Heart left ventricle (tissue), 16 donors: ENCODE data around the gene ELMO2. TPM values are rescaled to one million over a fixed set of nuclear protein-coding genes. Genes with fewer than 3 reads are reported as not detected.

Experiments used
- ATAC-seq, 4 donors: fragments of 200-7000 bp; cut with Tn5 transposase; one replicate each; pipeline ENCODE4 v1.9.1; 2020 to 2022; ENCODE audit warnings: moderate library complexity in 4 of 4, mild to moderate bottlenecking in 3 of 4, moderate number of reproducible peaks in 1 of 4
- DNase-seq, 5 donors: peaks; one replicate each; pipeline ENCODE4 v3.0.0-alpha.2; 2020
- H3K27ac ChIP-seq, 12 donors: fragments of 200-600 bp; sonication (generic) in 4 of 12; one replicate each; pipeline versions ENCODE4 v1.5.0 to v1.8.0; 2016 to 2022; ENCODE audit warnings: mild to moderate bottlenecking in 2 of 12
- H3K27me3 ChIP-seq, 9 donors: fragments of 200-600 bp; sonication (generic) in 2 of 9; one replicate each; pipeline versions ENCODE4 v1.5.1 to v1.8.0; 2016 to 2022; ENCODE audit warnings: mild to moderate bottlenecking in 3 of 9
- H3K36me3 ChIP-seq, 9 donors: fragments of 200-600 bp; sonication (generic) in 2 of 9; one replicate each; pipeline versions ENCODE4 v1.5.0 to v1.8.0; 2018 to 2022; ENCODE audit warnings: mild to moderate bottlenecking in 2 of 9
- H3K4me1 ChIP-seq, 12 donors: fragments of 200-600 bp; sonication (generic) in 4 of 12; one replicate each; pipeline versions ENCODE4 v1.5.0 to v1.8.0; 2016 to 2022; ENCODE audit warnings: mild to moderate bottlenecking in 3 of 12
- H3K4me3 ChIP-seq, 12 donors: fragments of 200-600 bp; sonication (generic) in 4 of 12; one replicate each; pipeline versions ENCODE4 v1.5.0 to v1.8.0; 2017 to 2022; ENCODE audit warnings: mild to moderate bottlenecking in 9 of 12, moderate library complexity in 4 of 12
- H3K9me3 ChIP-seq, 12 donors: fragments of 200-600 bp; sonication (generic) in 4 of 12; one replicate each; pipeline versions ENCODE4 v1.5.0 to v1.8.0; 2016 to 2022; ENCODE audit warnings: mild to moderate bottlenecking in 1 of 12
- POLR2A ChIP-seq, 2 donors: fragments of 450-650 bp; IDR thresholded peaks; one replicate each; pipeline ENCODE4 v1.6.1; 2017; ENCODE audit warnings: antibody characterized with exemption in 2 of 2, mild to moderate bottlenecking in 2 of 2, moderate library complexity in 2 of 2
- WGBS, 4 donors: extraction: QIAGEN DNeasy Blood & Tissue Kit in 2 of 4; methylation state at CpG; one replicate each; pipeline versions ENCODE4 v1.1.5 to v1.1.7; 2013 to 2018; 5-methylcytosine and 5-hydroxymethylcytosine counted together
- intact Hi-C, 10 donors: fragments of 100-400 bp; cut with DNase I; formaldehyde crosslinking; loops; one replicate each; pipeline versions ENCODE4 v1.11.1 to v1.14.2; 2022
- polyA plus RNA-seq, 2 donors: library from polyadenylated mRNA; stranded (reverse); fragments of 200-250 nt; gene quantifications; one replicate each; pipeline ENCODE4 v1.2.3, GENCODE V29; 2013
- total RNA-seq, 9 donors: library from RNA; depleted of rRNA in 2 of 9; stranded (reverse); fragments of >200 nt in 2 of 9; fragmentation: NEBNext Ultra II Directional in 3 of 9; extraction: Animal tissue kit (Norgen Biotek cat#: 25700) in 3 of 9; gene quantifications; one replicate each; pipeline versions ENCODE4 v1.1.0 to v1.2.4, GENCODE V29; 2016 to 2023
- TF ChIP-seq, protein P1 (sequence below), 12 donors: fragments of 200-600 bp; sonication (generic) in 4 of 12; IDR thresholded peaks; one replicate each; pipeline versions ENCODE4 v1.5.0 to v1.8.0; 2018 to 2022; ENCODE audit warnings: antibody characterized with exemption in 12 of 12, mild to moderate bottlenecking in 5 of 12
- donor health status: ischemic (EF 13 %, LVEDD 7.1; RV severe dilation, severe dysfunction).
- donor health status: healthy with polysubstance abuse.
- donor health status: DM: no; HTN: yes; CAD: no.
- donor health status: DM: no; HTN: no; CAD: no.
- donor health status: ischemic (EF 25% LVEDD 6.9; RV normal size, moderate dysfunction).
- donor health status: ischemic (EF 25% LVEDD 5.7; RV mildly dilated, moderate dysfunction).
- donor health status: healthy.
- donor health status: DM: yes; HTN: yes; CAD: no.
- donor health status: ischemic (EF 35%, LVEDD 5.7; RV mildly dilated, moderate dysfunction).
- donor health status: nonischemic (EF 11% LVEDD 7.7; RV severe dilation, severe dysfunction).
- donor health status: DM: yes; HTN: yes; CAD: no.
- donor health status: PGD.
- donor health status: ischemic (EF 29% LVEDD 5.4; RV normal size, mild dysfunction).
- donor health status: nonischemic (EF 23%, LVEDD 6.1; RV moderate dilation, normal function).

ELMO2 gene
- total and polyA plus RNA-seq, 11 donors, result 14.6 to 57.5 (median 33.6) TPM

DNA sequence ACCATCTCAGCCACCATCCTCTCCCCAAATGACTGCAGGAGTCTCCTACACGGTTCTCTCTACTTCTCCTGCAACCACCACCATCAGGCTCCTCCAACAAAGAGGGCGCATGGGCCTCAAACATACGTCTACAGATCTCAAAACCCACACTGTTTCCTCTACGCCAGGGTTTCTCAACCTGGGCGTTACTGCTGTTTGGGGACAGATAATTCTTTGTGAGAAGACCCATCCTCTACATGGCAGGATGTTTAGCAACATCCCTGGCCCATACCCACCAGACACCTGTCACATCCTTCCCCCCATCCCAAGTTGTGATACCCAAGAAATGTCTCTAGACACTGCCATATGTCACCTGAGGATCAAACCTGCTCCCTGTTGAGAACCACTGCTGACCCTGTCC is 45.0 kb downstream of the ELMO2 start:
- WGBS, 4 donors, result 75 to 85% (median 82%) methylated on average over 5 of the region's 5 CpGs
- Histone ChIP-seq H3K4me1 (peaks cover 8 to 82% (median 63%) of the 10 kb centered on the region in 12 donors), H3K27me3 (no peaks in the 10 kb centered on the region), H3K4me3 (no peak overlapping the region), H3K36me3 (peaks cover 0 to 25% (median 11%) of the 10 kb centered on the region in 9 donors), H3K9me3 (no peaks in the 10 kb centered on the region), H3K27ac (peak overlapping the region in 1 of 12 donors; percentile 49)
- intact Hi-C loops, result loop anchor here in 2 of 10 donors (5.0 to 10.0 kb wide), 2 partner anchors 41 to 337 kb away; partner anchors contain the start of gene SLC12A5 (in 1 of the 2)
- ATAC-seq, result no peak
- no peak for DNase-seq
- no peak for TF ChIP-seq POLR2A (IDR thresholded peaks at IDR 0.05)
- TF ChIP-seq, protein P1, sequence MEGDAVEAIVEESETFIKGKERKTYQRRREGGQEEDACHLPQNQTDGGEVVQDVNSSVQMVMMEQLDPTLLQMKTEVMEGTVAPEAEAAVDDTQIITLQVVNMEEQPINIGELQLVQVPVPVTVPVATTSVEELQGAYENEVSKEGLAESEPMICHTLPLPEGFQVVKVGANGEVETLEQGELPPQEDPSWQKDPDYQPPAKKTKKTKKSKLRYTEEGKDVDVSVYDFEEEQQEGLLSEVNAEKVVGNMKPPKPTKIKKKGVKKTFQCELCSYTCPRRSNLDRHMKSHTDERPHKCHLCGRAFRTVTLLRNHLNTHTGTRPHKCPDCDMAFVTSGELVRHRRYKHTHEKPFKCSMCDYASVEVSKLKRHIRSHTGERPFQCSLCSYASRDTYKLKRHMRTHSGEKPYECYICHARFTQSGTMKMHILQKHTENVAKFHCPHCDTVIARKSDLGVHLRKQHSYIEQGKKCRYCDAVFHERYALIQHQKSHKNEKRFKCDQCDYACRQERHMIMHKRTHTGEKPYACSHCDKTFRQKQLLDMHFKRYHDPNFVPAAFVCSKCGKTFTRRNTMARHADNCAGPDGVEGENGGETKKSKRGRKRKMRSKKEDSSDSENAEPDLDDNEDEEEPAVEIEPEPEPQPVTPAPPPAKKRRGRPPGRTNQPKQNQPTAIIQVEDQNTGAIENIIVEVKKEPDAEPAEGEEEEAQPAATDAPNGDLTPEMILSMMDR (IDR thresholded peaks at IDR 0.05), result no peak

DNA sequence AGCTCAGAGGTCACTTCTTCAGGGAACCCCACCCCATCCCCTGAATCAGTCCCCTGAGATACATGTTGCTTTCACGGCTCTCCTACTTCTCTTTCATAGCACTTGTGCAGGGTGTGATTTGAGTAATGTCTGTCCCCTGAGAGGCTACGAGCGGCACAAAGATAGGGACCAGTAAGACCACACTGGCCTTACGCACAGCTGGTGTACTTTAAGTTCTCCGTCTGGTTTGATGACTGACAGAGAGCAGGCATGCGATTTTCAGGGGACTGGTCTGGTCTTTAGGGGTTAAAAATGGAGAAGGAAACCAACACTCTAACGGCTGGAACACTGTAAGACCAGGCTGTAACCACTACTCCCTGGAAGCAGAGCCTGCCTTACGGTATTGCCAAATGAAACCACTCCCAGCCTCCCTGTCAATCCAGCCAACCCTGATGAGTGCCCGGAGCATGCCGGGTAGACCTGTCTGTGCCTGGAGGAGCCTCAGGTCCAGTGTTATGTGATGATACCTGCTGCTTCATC is 47.1 kb downstream of the ELMO2 start:
- H3K36me3 ChIP-seq, result peaks cover 0 to 23% (median 5%) of the 10 kb centered on the region in 9 donors
- no peaks in the 10 kb centered on the region for H3K27me3 ChIP-seq
- TF ChIP-seq POLR2A (IDR thresholded peaks at IDR 0.05), result no peak
- TF ChIP-seq, protein P1 (IDR thresholded peaks at IDR 0.05), result no peak
- H3K9me3 ChIP-seq, result no peaks in the 10 kb centered on the region
- ATAC-seq (peak; percentile 50 to 63 (median 54)), DNase-seq (peak in 2 of 5 donors; percentile 60 to 63)
- H3K4me1 ChIP-seq, result peaks cover 8 to 81% (median 60%) of the 10 kb centered on the region in 12 donors
- H3K4me3 ChIP-seq, result peak overlapping the region in 3 of 12 donors; percentile 9 to 15 (median 13)
- peak overlapping the region in 8 of 12 donors; percentile 12 to 70 (median 52) for H3K27ac ChIP-seq
- 29 to 46% (median 33%) methylated on average over 10 of the region's 10 CpGs for WGBS, 4 donors
- intact Hi-C loops, result loop anchor here in 1 of 10 donors (10.0 kb wide), 1 partner anchor 334 kb away; the partner anchor contains the start of gene SLC12A5

DNA sequence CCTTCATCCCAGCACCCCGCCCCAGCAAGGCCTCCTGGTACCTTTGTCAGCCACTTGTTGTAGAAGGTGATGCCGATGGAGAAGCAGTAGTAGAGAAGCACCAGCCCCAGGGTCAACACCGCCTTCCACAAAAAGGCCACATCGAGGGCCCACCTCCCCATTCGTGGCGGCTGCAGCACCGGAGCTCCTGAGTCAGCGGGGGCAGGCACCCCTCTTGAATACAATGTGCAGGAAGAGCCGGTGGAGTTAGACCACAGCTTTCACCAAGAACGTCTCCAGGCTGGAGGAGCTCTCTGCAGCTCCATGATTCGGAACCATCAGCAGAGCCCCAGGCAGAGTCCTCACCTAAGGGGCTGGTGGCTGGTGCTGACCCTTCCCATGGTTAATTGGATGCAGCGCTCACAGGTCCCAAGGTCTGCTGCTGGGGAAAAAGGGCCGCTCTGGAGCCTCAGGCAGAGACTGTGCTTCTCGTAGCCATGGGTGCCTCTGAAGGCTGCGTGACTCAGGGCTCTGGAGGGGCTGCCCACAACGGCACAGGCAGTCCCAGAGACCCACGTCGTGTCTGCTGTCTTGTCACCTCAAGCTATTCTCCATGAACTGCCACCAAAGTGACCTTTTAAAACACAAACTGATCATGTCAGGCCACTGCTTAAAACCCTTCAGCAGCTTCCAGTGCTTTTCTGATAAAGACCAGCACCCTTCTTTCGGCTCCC is 47.9 kb downstream of the ELMO2 start:
- Histone ChIP-seq H3K9me3 (no peaks in the 10 kb centered on the region), H3K36me3 (peaks cover 0 to 31% (median 5%) of the 10 kb centered on the region in 9 donors), H3K4me1 (peaks cover 7 to 77% (median 58%) of the 10 kb centered on the region in 12 donors), H3K27me3 (no peaks in the 10 kb centered on the region), H3K4me3 (peak overlapping the region in 2 of 12 donors; percentile 13 to 15), H3K27ac (peak overlapping the region in 7 of 12 donors; percentile 12 to 70 (median 55))
- TF ChIP-seq, protein P1 (IDR thresholded peaks at IDR 0.05), result no peak
- no peak for TF ChIP-seq POLR2A (IDR thresholded peaks at IDR 0.05)
- intact Hi-C loops, result loop anchor here in 1 of 10 donors (10.0 kb wide), 1 partner anchor 334 kb away; the partner anchor contains the start of gene SLC12A5
- peak in 3 of 4 donors; percentile 14 to 41 (median 37) for ATAC-seq
- 70 to 84% (median 80%) methylated on average over 15 to 19 of the region's 19 CpGs for WGBS, 4 donors
- no peak for DNase-seq

DNA sequence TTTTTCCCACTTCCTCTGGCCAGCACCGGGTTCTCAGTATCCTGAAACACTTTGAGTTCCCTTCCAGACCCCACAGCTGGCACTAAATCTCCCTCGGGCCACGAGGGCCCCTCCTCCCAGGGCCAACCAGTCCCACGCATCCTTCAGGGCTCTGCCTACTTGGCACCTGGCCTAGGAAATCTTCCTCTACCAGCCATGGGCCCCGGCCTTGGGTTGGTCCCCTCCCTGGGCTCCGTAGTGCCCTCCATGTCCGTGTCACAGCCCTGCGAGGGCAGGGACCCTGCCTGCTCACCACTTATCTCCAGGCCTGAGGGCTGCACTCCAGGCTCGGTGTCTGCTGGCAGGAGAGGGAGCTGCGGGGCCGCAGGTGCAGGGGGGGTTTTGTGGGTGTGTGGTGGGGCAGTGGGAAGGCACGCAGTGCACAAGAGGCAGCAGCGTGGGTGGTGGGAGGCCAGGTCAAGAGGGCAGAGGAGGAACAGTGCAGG is 49.3 kb downstream of the ELMO2 start:
- TF ChIP-seq POLR2A (IDR thresholded peaks at IDR 0.05), result no peak
- TF ChIP-seq, protein P1 (IDR thresholded peaks at IDR 0.05), result no peak
- WGBS, 4 donors, result 3 to 6% (median 3%) methylated on average over 11 to 13 of the region's 13 CpGs
- Histone ChIP-seq H3K27me3 (no peaks in the 10 kb centered on the region), H3K27ac (peak overlapping the region in 8 of 12 donors; percentile 27 to 70 (median 40)), H3K36me3 (peaks cover 0 to 34% (median 2%) of the 10 kb centered on the region in 9 donors), H3K9me3 (no peaks in the 10 kb centered on the region), H3K4me1 (peaks cover 2 to 64% (median 44%) of the 10 kb centered on the region in 12 donors), H3K4me3 (no peak overlapping the region)
- peak in 3 of 4 donors; percentile 40 to 61 (median 55) for ATAC-seq
- intact Hi-C loops, result loop anchor here in 1 of 10 donors (10.0 kb wide), 1 partner anchor 332 kb away; the partner anchor contains the start of gene SLC12A5
- peak in 3 of 5 donors; percentile 37 to 55 (median 53) for DNase-seq
